Mesendoderm (in vitro differentiated cells): ENCODE data around the gene MCF2L.
"Not testable (repeated sequence)": the region's sequence is repeated elsewhere in the genome, so short reads cannot be mapped to it uniquely, and the experiment has no call there.

Experiments used
- DNase-seq: peaks from one replicate; pipeline ENCODE4 v3.0.0; 2013
- H2AK5ac ChIP-seq: 2 replicates; pipeline ENCODE4 v1.6.1; 2013; ENCODE audit warnings: low read length, inconsistent platforms
- H2BK120ac ChIP-seq: 2 replicates; pipeline ENCODE4 v1.6.1; 2013; ENCODE audit warnings: low read depth, mild to moderate bottlenecking, low read length, moderate library complexity, mixed read lengths
- H2BK15ac ChIP-seq: replicated peaks from 2 replicates; pipeline ENCODE4 v1.6.1; 2013; ENCODE audit warnings: low read depth, mild to moderate bottlenecking, moderate library complexity
- H2BK5ac ChIP-seq: 2 replicates; pipeline ENCODE4 v1.6.1; 2013; ENCODE audit warnings: low read length, inconsistent platforms
- H3K18ac ChIP-seq: 2 replicates; pipeline ENCODE4 v1.6.1; 2013; ENCODE audit warnings: mild to moderate bottlenecking, low read length, mixed read lengths
- H3K23ac ChIP-seq: one replicate; pipeline ENCODE4 v1.6.1; 2013; ENCODE audit warnings: low read length
- H3K27ac ChIP-seq: 2 replicates; pipeline ENCODE4 v1.5.1; 2013; ENCODE audit warnings: low read depth, mild to moderate bottlenecking, inconsistent platforms, low read length, moderate library complexity
- H3K27me3 ChIP-seq: 2 replicates; pipeline ENCODE4 v1.6.1; 2013; ENCODE audit warnings: low read length, control low read depth, mild to moderate bottlenecking, inconsistent platforms; ENCODE audit not compliant: insufficient read depth, poor library complexity
- H3K36me3 ChIP-seq: 2 replicates; pipeline ENCODE4 v1.6.1; 2013; ENCODE audit warnings: low read length, inconsistent platforms; ENCODE audit not compliant: control insufficient read depth, insufficient read depth
- H3K4ac ChIP-seq: one replicate; pipeline ENCODE4 v1.6.1; 2013; ENCODE audit warnings: low read depth, mild to moderate bottlenecking, low read length, moderate library complexity
- H3K4me1 ChIP-seq: 2 replicates; pipeline ENCODE4 v1.6.1; 2013; ENCODE audit warnings: low read depth, low read length, inconsistent platforms; ENCODE audit not compliant: control insufficient read depth
- H3K4me2 ChIP-seq: 2 replicates; pipeline ENCODE4 v1.6.1; 2013; ENCODE audit warnings: low read length
- H3K4me3 ChIP-seq: 2 replicates; pipeline ENCODE4 v1.5.1; 2013; ENCODE audit warnings: mild to moderate bottlenecking, low read length
- H3K56ac ChIP-seq: one replicate; pipeline ENCODE4 v1.6.1; 2013; ENCODE audit warnings: low read length
- H3K79me1 ChIP-seq: 2 replicates; pipeline ENCODE4 v1.6.1; 2013; ENCODE audit warnings: low read length, inconsistent platforms
- H3K79me2 ChIP-seq: 2 replicates; pipeline ENCODE4 v1.6.1; 2013; ENCODE audit warnings: mild to moderate bottlenecking, low read length; ENCODE audit not compliant: control insufficient read depth, insufficient read depth
- H3K9ac ChIP-seq: 2 replicates; pipeline ENCODE4 v1.6.1; 2013; ENCODE audit warnings: low read length, inconsistent platforms
- H4K5ac ChIP-seq: one replicate; pipeline ENCODE4 v1.6.1; 2013; ENCODE audit warnings: low read length
- H4K8ac ChIP-seq: one replicate; pipeline ENCODE4 v1.6.1; 2013; ENCODE audit warnings: low read depth, mild to moderate bottlenecking, control low read depth, low read length, moderate library complexity
- WGBS: extraction: QIAGEN DNeasy Blood & Tissue Kit; methylation state at CpG from one replicate; pipeline ENCODE4 v1.1.7; 2013; ENCODE audit warnings: low lambda C conversion rate, missing lambda C conversion rate; ENCODE audit not compliant: insufficient coverage; ENCODE audit errors: extremely low coverage; 5-methylcytosine and 5-hydroxymethylcytosine counted together

Gene MCF2L

DNA sequence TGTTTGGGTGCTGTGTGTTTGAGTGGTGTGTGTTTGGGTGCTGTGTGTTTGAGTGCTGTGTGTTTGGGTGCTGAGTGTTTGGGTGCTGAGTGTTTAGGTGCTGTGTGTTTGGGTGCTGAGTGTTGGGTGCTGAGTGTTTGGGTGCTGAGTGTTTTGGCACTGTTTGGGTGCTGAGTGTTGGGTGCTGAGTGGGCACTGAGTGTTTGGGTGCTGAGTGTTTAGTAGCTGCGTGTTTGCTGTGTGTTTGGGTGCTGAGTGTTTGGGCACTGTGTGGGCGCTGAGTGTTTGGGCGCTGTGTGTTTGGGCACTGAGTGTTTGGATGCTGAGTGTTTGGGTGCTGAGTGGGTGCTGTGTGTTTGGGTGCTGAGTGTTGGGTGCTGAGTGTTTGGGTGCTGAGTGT lies 88.5 kb downstream of the MCF2L start:
- not testable (repeated sequence) for H3K79me2 ChIP-seq, H3K23ac ChIP-seq, H3K4me2 ChIP-seq, H3K18ac ChIP-seq, H3K79me1 ChIP-seq, DNase-seq, H3K56ac ChIP-seq, H3K27me3 ChIP-seq, H3K36me3 ChIP-seq, H4K5ac ChIP-seq, H3K4ac ChIP-seq, H2BK120ac ChIP-seq, H2BK5ac ChIP-seq, H3K9ac ChIP-seq, H3K4me3 ChIP-seq, H4K8ac ChIP-seq, H2BK15ac ChIP-seq, H3K4me1 ChIP-seq, H2AK5ac ChIP-seq, H3K27ac ChIP-seq
- no CpG with 5 or more reads among the region's 3 CpGs for WGBS

DNA sequence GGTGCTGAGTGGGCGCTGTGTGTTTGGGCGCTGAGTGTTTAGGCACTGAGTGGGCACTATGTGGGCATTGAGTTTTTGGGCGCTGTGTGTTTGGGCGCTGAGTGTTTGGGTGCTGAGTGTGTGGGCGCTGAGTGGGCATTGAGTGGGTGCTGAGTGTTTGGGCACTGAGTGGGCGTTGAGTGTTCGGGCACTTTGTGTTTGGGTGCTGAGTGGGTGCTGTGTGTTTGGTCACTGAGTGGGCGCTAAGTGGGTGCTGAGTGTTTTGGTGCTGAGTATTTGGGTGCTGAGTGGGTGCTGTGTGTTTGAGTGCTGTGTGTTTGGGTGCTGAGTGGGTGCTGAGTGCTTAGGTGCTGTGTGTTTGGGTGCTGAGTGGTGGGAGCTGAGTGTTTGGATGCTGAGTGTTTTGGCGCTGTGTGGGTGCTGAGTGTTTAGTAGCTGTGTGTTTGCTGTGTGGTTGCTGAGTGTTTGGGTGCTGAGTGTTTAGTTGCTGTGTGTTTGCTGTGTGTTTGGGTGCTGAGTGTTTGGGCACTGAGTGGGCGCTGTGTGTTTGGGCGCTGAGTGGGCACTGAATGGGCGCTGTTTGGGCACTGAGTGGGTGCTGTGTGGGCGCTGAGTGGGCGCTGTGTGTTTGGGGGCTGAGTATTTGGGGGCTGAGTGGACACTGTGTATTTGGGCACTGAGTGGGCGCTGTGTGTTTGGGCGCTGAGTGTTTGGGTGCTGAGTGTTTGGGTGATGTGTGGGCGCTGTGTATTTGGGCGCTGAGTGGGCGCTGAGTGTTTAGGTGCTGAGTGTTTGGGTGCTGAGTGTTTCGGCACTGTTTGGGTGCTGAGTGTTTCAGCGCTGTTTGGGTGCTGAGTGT lies 89.3 kb downstream of the MCF2L start:
- Histone ChIP-seq H3K36me3 (no peaks in the 10 kb centered on the region), H3K23ac (no peak overlapping the region), H4K5ac (no peak overlapping the region), H2BK120ac (no peak overlapping the region), H3K4me3 (no peak overlapping the region), H4K8ac (no peak overlapping the region), H3K27me3 (no peaks in the 10 kb centered on the region), H2BK5ac (no peak overlapping the region), H3K27ac (no peak overlapping the region), H3K79me1 (no peaks in the 10 kb centered on the region), H2AK5ac (no peak overlapping the region), H3K4ac (no peak overlapping the region), H3K4me1 (no peaks in the 10 kb centered on the region), H3K56ac (no peak overlapping the region), H3K4me2 (no peak overlapping the region), H3K18ac (no peak overlapping the region), H3K79me2 (no peaks in the 10 kb centered on the region), H3K9ac (no peak overlapping the region), H2BK15ac (no peak overlapping the region)
- no peak for DNase-seq
- no CpG with 5 or more reads among the region's 21 CpGs for WGBS

- Histone ChIP-seq H3K4me1 (no peaks in the 10 kb centered on the region), H2BK15ac (no peak overlapping the region), H3K23ac (no peak overlapping the region), H3K27ac (no peak overlapping the region), H3K4me3 (no peak overlapping the region), H2BK5ac (no peak overlapping the region), H2AK5ac (no peak overlapping the region), H3K27me3 (no peaks in the 10 kb centered on the region), H3K79me1 (no peaks in the 10 kb centered on the region), H4K8ac (no peak overlapping the region), H3K4me2 (no peak overlapping the region), H3K4ac (no peak overlapping the region), H4K5ac (no peak overlapping the region), H3K56ac (no peak overlapping the region), H3K18ac (no peak overlapping the region), H3K9ac (no peak overlapping the region), H3K36me3 (no peaks in the 10 kb centered on the region), H3K79me2 (no peaks in the 10 kb centered on the region), H2BK120ac (no peak overlapping the region)
- no CpG with 5 or more reads among the region's 22 CpGs for WGBS
- DNase-seq: no peak
These were observed 90.2 kb downstream of the MCF2L start for GRCh38 chr13:113058988-113059850.

GRCh38 chr13:113059891-113060290 lies 90.9 kb downstream of the MCF2L start:
- no peak overlapping the region for H4K5ac ChIP-seq
- H3K79me2 ChIP-seq: no peaks in the 10 kb centered on the region
- no peak overlapping the region for H4K8ac ChIP-seq
- no peaks in the 10 kb centered on the region for H3K4me1 ChIP-seq
- no peak overlapping the region for H2BK15ac ChIP-seq
- H3K27ac ChIP-seq: no peak overlapping the region
- DNase-seq: no peak
- H3K56ac ChIP-seq: no peak overlapping the region
- H3K27me3 ChIP-seq: no peaks in the 10 kb centered on the region
- H2AK5ac ChIP-seq: no peak overlapping the region
- H3K36me3 ChIP-seq: no peaks in the 10 kb centered on the region
- no peak overlapping the region for H3K18ac ChIP-seq
- H2BK5ac ChIP-seq: no peak overlapping the region
- no peak overlapping the region for H2BK120ac ChIP-seq
- H3K4me3 ChIP-seq: no peak overlapping the region
- no CpG with 5 or more reads among the region's 15 CpGs for WGBS
- H3K23ac ChIP-seq: no peak overlapping the region
- no peak overlapping the region for H3K4me2 ChIP-seq
- no peak overlapping the region for H3K4ac ChIP-seq
- no peak overlapping the region for H3K9ac ChIP-seq
- no peaks in the 10 kb centered on the region for H3K79me1 ChIP-seq

- no peaks in the 10 kb centered on the region for H3K79me1 ChIP-seq
- no peak overlapping the region for H3K4me3 ChIP-seq
- no peaks in the 10 kb centered on the region for H3K27me3 ChIP-seq
- H2BK5ac ChIP-seq: no peak overlapping the region
- H3K4me1 ChIP-seq: no peaks in the 10 kb centered on the region
- no peak overlapping the region for H2BK120ac ChIP-seq
- no peak overlapping the region for H3K4ac ChIP-seq
- H3K9ac ChIP-seq: no peak overlapping the region
- DNase-seq: no peak
- H3K56ac ChIP-seq: no peak overlapping the region
- WGBS: no CpG with 5 or more reads among the region's 34 CpGs
- H3K36me3 ChIP-seq: no peaks in the 10 kb centered on the region
- H3K4me2 ChIP-seq: no peak overlapping the region
- no peak overlapping the region for H3K23ac ChIP-seq
- no peak overlapping the region for H3K27ac ChIP-seq
- no peak overlapping the region for H3K18ac ChIP-seq
- no peak overlapping the region for H4K8ac ChIP-seq
- H2BK15ac ChIP-seq: no peak overlapping the region
- H4K5ac ChIP-seq: no peak overlapping the region
- no peak overlapping the region for H2AK5ac ChIP-seq
- H3K79me2 ChIP-seq: no peaks in the 10 kb centered on the region
These were observed 91.7 kb downstream of the MCF2L start for GRCh38 chr13:113060557-113061270.
